Psoas muscle (tissue), 8 donors: ENCODE results near the gene MFSD6. TPM values are rescaled to one million over a fixed set of nuclear protein-coding genes. Genes with fewer than 3 reads are reported as not detected.
"Not testable (repeated sequence)": the region's sequence is repeated elsewhere in the genome, so short reads cannot be mapped to it uniquely, and the experiment has no call there.

Experiments used
- ATAC-seq, 4 donors: fragments of 200-7000 bp; cut with Tn5 transposase; one replicate each; pipeline ENCODE4 v1.9.1; 2020; ENCODE audit warnings: moderate library complexity in 3 of 4, mild to moderate bottlenecking in 2 of 4
- DNase-seq, 2 donors: peaks; one replicate each; pipeline ENCODE4 v3.0.0-alpha.2; 2020
- H3K27ac ChIP-seq: fragments of 200-600 bp; one replicate; pipeline ENCODE4 v1.8.0; 2022
- H3K27me3 ChIP-seq, 3 donors: fragments of 200-600 bp in 1 of 3; one replicate each; pipeline versions ENCODE4 v1.6.1 to v1.8.0; 2013 to 2022; ENCODE audit warnings: low read length in 2 of 3, mild to moderate bottlenecking in 2 of 3, moderate library complexity in 1 of 3; ENCODE audit not compliant: insufficient read depth in 3 of 3
- H3K36me3 ChIP-seq, 2 donors: fragments of 200-600 bp in 1 of 2; one replicate each; pipeline versions ENCODE4 v1.6.1 to v1.8.0; 2013 to 2022; ENCODE audit warnings: low read depth in 1 of 2, mild to moderate bottlenecking in 1 of 2, moderate library complexity in 1 of 2; ENCODE audit not compliant: insufficient read depth in 1 of 2
- H3K4me1 ChIP-seq: fragments of 200-600 bp; one replicate; pipeline ENCODE4 v1.8.0; 2022
- H3K4me3 ChIP-seq: fragments of 200-600 bp; one replicate; pipeline ENCODE4 v1.8.0; 2022; ENCODE audit warnings: mild to moderate bottlenecking
- H3K9me3 ChIP-seq: fragments of 200-600 bp; one replicate; pipeline ENCODE4 v1.8.0; 2022
- CTCF ChIP-seq: fragments of 200-600 bp; IDR thresholded peaks from one replicate; pipeline ENCODE4 v1.8.0; 2022; ENCODE audit warnings: antibody characterized with exemption
- WGBS, 3 donors: extraction: QIAGEN DNeasy Blood & Tissue Kit; methylation state at CpG; one replicate each; pipeline versions ENCODE4 v1.1.6 to v1.1.7; 2013; 5-methylcytosine and 5-hydroxymethylcytosine counted together
- intact Hi-C, 2 donors: fragments of 100-400 bp; cut with DNase I; formaldehyde crosslinking; loops; one replicate each; pipeline versions ENCODE4 v1.11.0 to v1.14.2; 2022
- polyA plus RNA-seq, 3 donors: library from polyadenylated mRNA; stranded (reverse); fragments of 200-250 nt; gene quantifications; one replicate each; pipeline ENCODE4 v1.2.3, GENCODE V29; 2013
- total RNA-seq, 4 donors: library from RNA; stranded (reverse); fragmentation: NEBNext Ultra II Directional in 2 of 4; extraction: Animal tissue kit (Norgen Biotek cat#: 25700) in 2 of 4; gene quantifications; one replicate each; pipeline versions ENCODE4 v1.2.1 to v1.2.4, GENCODE V29; 2021 to 2023
- donor health status: healthy with polysubstance abuse.
- donor health status: DM: no; HTN: no; CAD: no; lungs with moderate emphysema.
- donor health status: Bipolar disorder and iron deficiency.
- donor health status: healthy.
- donor health status: DM: yes; HTN: yes; CAD: no.
- donor health status: DM: no; HTN: no; CAD: no.
- donor health status: DM: no; HTN: no; CAD: no.
- donor health status: DM: yes; HTN: yes; CAD: no.

Gene MFSD6
- total and polyA plus RNA-seq, 7 donors: 2.6 to 9.4 (median 5.0) TPM

- H3K4me1 ChIP-seq: peaks cover 7% of the 10 kb centered on the region
- no peaks in the 10 kb centered on the region for H3K9me3 ChIP-seq
- no peaks in the 10 kb centered on the region for H3K27me3 ChIP-seq
- ATAC-seq: no peak
- no peak overlapping the region for H3K27ac ChIP-seq
- WGBS, 3 donors: 96 to 98% (median 96%) methylated on average over 4 of the region's 4 CpGs
- H3K36me3 ChIP-seq: peaks cover 0 to 8% of the 10 kb centered on the region in 2 donors
- no peak overlapping the region for H3K4me3 ChIP-seq
- no peak for DNase-seq
- intact Hi-C loops: no loop called here
- TF ChIP-seq CTCF: no peak
These were observed 81.3 kb downstream of the MFSD6 start for GRCh38 chr2:190489475-190489874.

- intact Hi-C loops: no loop called here
- ATAC-seq: no peak
These were observed 82.3 kb downstream of the MFSD6 start for GRCh38 chr2:190490502-190490901.

GRCh38 chr2:190493095-190493494 lies 84.9 kb downstream of the MFSD6 start:
- Histone ChIP-seq H3K4me3 (no peak overlapping the region), H3K4me1 (no peaks in the 10 kb centered on the region), H3K9me3 (no peaks in the 10 kb centered on the region), H3K27ac (no peak overlapping the region), H3K36me3 (peaks cover 0 to 8% of the 10 kb centered on the region in 2 donors), H3K27me3 (no peaks in the 10 kb centered on the region)
- ATAC-seq: no peak
- TF ChIP-seq CTCF: no peak
- no peak for DNase-seq
- intact Hi-C loops: no loop called here
- 94 to 98% (median 96%) methylated on average over 2 of the region's 2 CpGs for WGBS, 3 donors

More at GRCh38 chr2:190490502-190490901, 82.3 kb downstream of the MFSD6 start:
- Histone ChIP-seq H3K27me3 (no peaks in the 10 kb centered on the region), H3K27ac (no peak overlapping the region), H3K4me1 (peaks cover 7% of the 10 kb centered on the region), H3K4me3 (no peak overlapping the region), H3K36me3 (peaks cover 0 to 8% of the 10 kb centered on the region in 2 donors), H3K9me3 (no peaks in the 10 kb centered on the region)
- no peak for DNase-seq
- 75 to 97% (median 96%) methylated on average over 3 of the region's 3 CpGs for WGBS, 3 donors
- no peak for TF ChIP-seq CTCF

GRCh38 chr2:190494600-190495227 lies 86.6 kb downstream of the MFSD6 start:
- ATAC-seq, intact Hi-C loops: not testable (repeated sequence)
- WGBS, 3 donors: 59 to 64% (median 61%) methylated on average over 3 of the region's 3 CpGs

GRCh38 chr2:190497428-190497827 lies 89.3 kb downstream of the MFSD6 start:
- H3K36me3 ChIP-seq: peaks cover 0 to 3% of the 10 kb centered on the region in 2 donors
- H3K27ac ChIP-seq: no peak overlapping the region
- WGBS, 3 donors: 58 to 67% (median 64%) methylated on average over 4 of the region's 4 CpGs
- DNase-seq (no peak), ATAC-seq (no peak)
- H3K4me1 ChIP-seq: no peaks in the 10 kb centered on the region
- no peak for TF ChIP-seq CTCF
- H3K4me3 ChIP-seq: no peak overlapping the region
- H3K27me3 ChIP-seq: no peaks in the 10 kb centered on the region
- intact Hi-C loops: no loop called here
- H3K9me3 ChIP-seq: no peaks in the 10 kb centered on the region

More at GRCh38 chr2:190494600-190495227, 86.6 kb downstream of the MFSD6 start:
- not testable (repeated sequence) for H3K27me3 ChIP-seq, H3K4me1 ChIP-seq, H3K9me3 ChIP-seq, H3K4me3 ChIP-seq, H3K27ac ChIP-seq, H3K36me3 ChIP-seq, DNase-seq
